Spleen (tissue), 13 donors: ENCODE measurements around the gene ATP6V1B1. TPM values are rescaled to one million over a fixed set of nuclear protein-coding genes. Genes with fewer than 3 reads are reported as not detected.

Experiments used
- DNase-seq: peaks from one replicate; pipeline ENCODE4 v3.0.0-alpha.2; 2020
- H3K27ac ChIP-seq, 8 donors: fragments of 200-600 bp; sonication (generic) in 7 of 8; 1 replicate in 4 of 8; 2 replicates in 4 of 8; pipeline versions ENCODE4 v1.5.0 to v1.8.0; 2016 to 2021; ENCODE audit warnings: inconsistent platforms in 4 of 8, mild to moderate bottlenecking in 4 of 8, moderate library complexity in 1 of 8
- H3K27me3 ChIP-seq, 7 donors: fragments of 200-600 bp; sonication (generic) in 6 of 7; replicated peaks in 1 of 7; 1 replicate in 4 of 7; 2 replicates in 3 of 7; pipeline versions ENCODE4 v1.5.0 to v1.8.0; 2016 to 2021; ENCODE audit warnings: inconsistent platforms in 3 of 7, mild to moderate bottlenecking in 1 of 7
- H3K36me3 ChIP-seq, 6 donors: fragments of 200-600 bp; sonication (generic) in 5 of 6; 1 replicate in 4 of 6; 2 replicates in 2 of 6; pipeline versions ENCODE4 v1.5.0 to v1.8.0; 2016 to 2021; ENCODE audit warnings: inconsistent platforms in 2 of 6
- H3K4me1 ChIP-seq, 6 donors: fragments of 200-600 bp; sonication (generic) in 5 of 6; 1 replicate in 3 of 6; 2 replicates in 3 of 6; pipeline versions ENCODE4 v1.5.0 to v1.8.0; 2016 to 2021; ENCODE audit warnings: inconsistent platforms in 3 of 6
- H3K4me3 ChIP-seq, 8 donors: fragments of 200-600 bp; sonication (generic) in 7 of 8; 1 replicate in 4 of 8; 2 replicates in 4 of 8; pipeline versions ENCODE4 v1.5.0 to v1.8.0; 2016 to 2021; ENCODE audit warnings: inconsistent platforms in 4 of 8, mild to moderate bottlenecking in 4 of 8, moderate library complexity in 2 of 8
- H3K9me3 ChIP-seq, 8 donors: fragments of 200-600 bp; sonication (generic) in 7 of 8; 1 replicate in 4 of 8; 2 replicates in 4 of 8; pipeline versions ENCODE4 v1.5.0 to v1.8.0; 2016 to 2021; ENCODE audit warnings: inconsistent platforms in 4 of 8
- CTCF ChIP-seq, 11 experiments: fragments of 200-600 bp in 7 of 11; fragments of 450-650 bp in 4 of 11; sonication (generic) in 4 of 11; IDR thresholded peaks in 8 of 11; conservative IDR thresholded peaks in 3 of 11; 1 replicate in 7 of 11; 2 replicates in 4 of 11; pipeline versions ENCODE4 v1.4.0 to v1.8.0; 2016 to 2021; ENCODE audit warnings: antibody characterized with exemption in 11 of 11, inconsistent platforms in 4 of 11, mild to moderate bottlenecking in 1 of 11
- POLR2A ChIP-seq, 3 donors: fragments of 450-650 bp; IDR thresholded peaks; one replicate each; pipeline ENCODE4 v1.5.1; 2017; ENCODE audit warnings: antibody characterized with exemption in 3 of 3, mild to moderate bottlenecking in 1 of 3
- POLR2AphosphoS5 ChIP-seq, 3 donors: sonication (generic); formaldehyde crosslinking; IDR thresholded peaks; one replicate each; pipeline ENCODE4 v1.5.1; 2017; ENCODE audit warnings: antibody characterized with exemption in 3 of 3
- WGBS, 5 donors: extraction: QIAGEN DNeasy Blood & Tissue Kit in 3 of 5; methylation state at CpG; one replicate each; pipeline versions ENCODE4 v1.1.5 to v1.1.7; 2013 to 2018; 5-methylcytosine and 5-hydroxymethylcytosine counted together
- intact Hi-C: fragments of 100-400 bp; cut with DNase I; formaldehyde crosslinking; loops from one replicate; pipeline ENCODE4 v1.15.0; 2023; ENCODE audit warnings: low total_unique reads
- long read RNA-seq, 2 donors: transcript quantifications; one replicate each; lab custom pipeline, GENCODE V29; 2026
- polyA plus RNA-seq, 3 donors: library from polyadenylated mRNA; stranded (reverse); fragments of 200-250 nt; gene quantifications; one replicate each; pipeline ENCODE4 v1.2.1, GENCODE V29; 2013
- total RNA-seq, 7 donors: library from RNA; depleted of rRNA in 3 of 7; stranded (reverse); fragments of >200 nt in 3 of 7; fragmentation: NEBNext Ultra II Directional in 4 of 7; extraction: Animal tissue kit (Norgen Biotek cat#: 25700) in 4 of 7; gene quantifications; one replicate each; pipeline versions ENCODE4 v1.1.0 to v1.2.1, GENCODE V29; 2016 to 2021
- donor health status: healthy with polysubstance abuse.
- donor health status: DM: no; HTN: no; CAD: no; lungs with moderate emphysema.
- donor health status: DM: no; HTN: no; CAD: no.
- donor health status: Bipolar disorder and iron deficiency.
- donor health status: healthy.
- donor health status: DM: no; HTN: no; CAD: no.
- donor health status: DM: yes; HTN: yes; CAD: no.

ATP6V1B1 gene
- total RNA-seq (not detected), polyA plus RNA-seq (under 1 TPM in 2 of 3 donors, not detected in 1; 0.06 to 0.11 TPM)
- long read RNA-seq, donor 1, result 0 reads
- long read RNA-seq, donor 2, result 0 reads

- Histone ChIP-seq H3K36me3 (no peaks in the 10 kb centered on the region), H3K27me3 (peaks cover 0 to 66% (median 4%) of the 10 kb centered on the region in 7 donors), H3K9me3 (no peaks in the 10 kb centered on the region), H3K4me3 (no peak within 1 kb of the TSS), H3K27ac (no peak within 1 kb of the TSS), H3K4me1 (no peaks in the 10 kb centered on the region)
- TF ChIP-seq CTCF (IDR thresholded peaks at IDR 0.05 in 8 of 11, conservative IDR thresholded peaks at IDR 0.05 in 3 of 11), result no peak
- no peak for TF ChIP-seq POLR2A (IDR thresholded peaks at IDR 0.05)
- TF ChIP-seq POLR2AphosphoS5 (IDR thresholded peaks at IDR 0.05), result no peak
- intact Hi-C loops, result no loop called here
- no peak for DNase-seq
- 50 to 77% (median 68%) methylated on average over 5 to 14 of the region's 14 CpGs for WGBS, 5 donors
These were observed at the start of gene ATP6V1B1 for GRCh38 chr2:70935468-70936164. Gene ATP6V1B1, plus strand, starts transcription at chr2:70935900. Its CDS starts 55 bp downstream, at chr2:70935955.

- H3K4me3 ChIP-seq, result no peak overlapping the region
- intact Hi-C loops, result no loop called here
- H3K27ac ChIP-seq, result no peak overlapping the region
- H3K36me3 ChIP-seq, result no peaks in the 10 kb centered on the region
- no peaks in the 10 kb centered on the region for H3K9me3 ChIP-seq
- no peak for DNase-seq
- TF ChIP-seq POLR2A (IDR thresholded peaks at IDR 0.05) (no peak), POLR2AphosphoS5 (IDR thresholded peaks at IDR 0.05) (no peak), CTCF (IDR thresholded peaks at IDR 0.05 in 8 of 11, conservative IDR thresholded peaks at IDR 0.05 in 3 of 11) (no peak)
- WGBS, 5 donors, result 13 to 19% (median 14%) methylated on average over 10 of the region's 10 CpGs
- peaks cover 22 to 100% (median 99%) of the 10 kb centered on the region in 7 donors for H3K27me3 ChIP-seq
- peaks cover 10 to 33% (median 28%) of the 10 kb centered on the region in 6 donors for H3K4me1 ChIP-seq
These were observed 49.1 kb upstream of the ATP6V1B1 start for GRCh38 chr2:70886541-70886987.

GRCh38 chr2:70887208-70887549, 48.5 kb upstream of the ATP6V1B1 start:
- Histone ChIP-seq H3K4me1 (peaks cover 10 to 33% (median 28%) of the 10 kb centered on the region in 6 donors), H3K4me3 (peak overlapping the region in 7 of 8 donors; percentile 25 to 69 (median 40)), H3K36me3 (no peaks in the 10 kb centered on the region), H3K27me3 (peaks cover 22 to 100% (median 99%) of the 10 kb centered on the region in 7 donors), H3K9me3 (no peaks in the 10 kb centered on the region), H3K27ac (no peak overlapping the region)
- intact Hi-C loops, result no loop called here
- WGBS, 5 donors, result 5 to 8% (median 7%) methylated on average over 8 of the region's 8 CpGs
- TF ChIP-seq POLR2A (IDR thresholded peaks at IDR 0.05) (no peak), CTCF (IDR thresholded peaks at IDR 0.05 in 8 of 11, conservative IDR thresholded peaks at IDR 0.05 in 3 of 11) (no peak), POLR2AphosphoS5 (IDR thresholded peaks at IDR 0.05) (no peak)
- no peak for DNase-seq

GRCh38 chr2:70887550-70888246, 48.0 kb upstream of the ATP6V1B1 start:
- Histone ChIP-seq H3K4me3 (peak overlapping the region; percentile 0 to 69 (median 37)), H3K27me3 (peaks cover 22 to 100% (median 94%) of the 10 kb centered on the region in 7 donors), H3K27ac (no peak overlapping the region), H3K36me3 (no peaks in the 10 kb centered on the region), H3K9me3 (no peaks in the 10 kb centered on the region), H3K4me1 (peaks cover 10 to 33% (median 28%) of the 10 kb centered on the region in 6 donors)
- no peak for DNase-seq
- intact Hi-C loops, result no loop called here
- WGBS, 5 donors, result 3 to 7% (median 5%) methylated on average over 52 to 58 of the region's 58 CpGs
- TF ChIP-seq POLR2AphosphoS5 (IDR thresholded peaks at IDR 0.05), result peak in 1 of 3 donors; percentile 10
- TF ChIP-seq CTCF (IDR thresholded peaks at IDR 0.05 in 8 of 11, conservative IDR thresholded peaks at IDR 0.05 in 3 of 11), result no peak
- TF ChIP-seq POLR2A (IDR thresholded peaks at IDR 0.05), result no peak
